Activated CD4-positive, alpha-beta T cell treated with anti-CD3 and anti-CD28 coated beads, Interleukin-2, Interleukin-4, amounts not matched to agents 100 ng/mL and 50 ng/mL, durations not matched to agents 16 hours and 8 hours (primary cell): ENCODE results near the gene ACO1.

Source experiments
- DNase-seq: peaks from one replicate; pipeline ENCODE4 v3.0.0-alpha.2; 2020; ENCODE audit warnings: low spot score

ACO1 gene

GRCh38 chr9:32382565-32383320 lies 1.7 kb upstream of the ACO1 start:
- DNase-seq, result no peak

DNA sequence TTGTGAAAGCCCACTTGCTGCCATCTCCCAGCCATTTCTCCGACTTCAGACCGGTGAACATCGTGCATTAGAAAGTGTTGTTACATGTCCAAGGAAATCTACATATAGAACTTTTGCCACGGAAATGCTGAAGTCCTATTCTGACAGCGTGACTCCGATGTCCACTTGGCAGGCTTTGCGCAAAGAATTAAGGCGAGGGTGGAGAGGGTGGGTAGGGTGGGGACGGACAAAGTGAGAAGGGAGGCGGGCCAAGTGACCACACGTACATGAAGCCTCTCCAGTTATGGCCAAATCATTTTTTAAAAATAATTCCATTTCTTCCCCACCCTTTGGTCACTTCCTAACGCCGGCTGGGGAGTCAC lies 460 bp upstream of the ACO1 start:
- DNase-seq, result no peak

DNA sequence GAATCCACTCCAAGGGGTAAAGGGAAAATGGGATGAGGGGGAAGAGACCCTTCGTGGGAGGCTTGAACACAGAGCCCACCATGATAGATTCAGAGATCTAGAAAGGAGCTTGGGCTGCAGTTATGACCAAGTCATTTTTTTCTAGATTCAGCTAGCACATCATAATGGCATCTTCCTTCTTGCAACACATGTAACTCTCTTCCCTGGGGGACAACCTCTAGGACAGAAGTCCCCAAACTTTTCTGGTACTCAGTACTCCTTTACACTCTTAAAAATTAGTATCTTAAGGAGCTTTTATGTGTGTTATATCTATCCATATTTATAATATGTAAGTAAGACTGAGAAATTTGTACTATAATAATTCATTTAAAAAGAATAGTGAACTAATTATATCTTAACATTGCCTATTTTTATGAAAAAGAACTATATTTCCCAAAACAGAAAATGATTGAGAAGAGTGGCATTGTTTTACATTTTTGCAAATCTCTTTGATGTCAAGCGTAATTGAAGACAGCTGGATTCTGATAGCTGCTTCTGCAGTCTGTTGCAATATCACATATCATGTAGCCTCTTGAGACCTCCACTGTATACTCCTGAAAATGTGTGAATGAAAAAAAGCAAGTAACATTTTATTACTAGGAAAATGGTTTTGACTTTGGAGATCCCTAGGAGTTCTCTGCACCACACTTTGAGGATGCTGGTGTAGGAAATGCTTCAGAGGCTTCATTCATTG lies 875 bp downstream of the ACO1 start:
- DNase-seq, result no peak

DNA sequence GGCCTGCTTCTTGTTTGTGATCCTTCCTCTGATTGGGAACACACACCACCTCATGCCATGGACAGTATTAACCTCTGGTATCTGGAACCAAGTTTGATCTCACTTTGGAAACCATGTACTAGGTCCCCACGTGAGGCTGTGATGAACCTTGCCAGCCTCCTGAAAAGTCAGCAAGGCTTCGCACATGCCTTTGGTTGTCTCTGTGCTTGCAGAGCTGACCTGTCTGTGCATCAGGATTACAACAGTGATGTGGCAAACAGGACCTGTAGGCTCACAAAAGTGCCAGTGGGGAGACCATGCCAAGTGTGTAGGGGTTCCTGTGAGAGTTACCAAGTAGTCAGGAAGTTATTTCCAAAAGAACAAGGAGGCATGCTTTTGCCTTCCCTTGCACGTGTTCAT lies 1.4 kb downstream of the ACO1 start:
- no peak for DNase-seq

DNA sequence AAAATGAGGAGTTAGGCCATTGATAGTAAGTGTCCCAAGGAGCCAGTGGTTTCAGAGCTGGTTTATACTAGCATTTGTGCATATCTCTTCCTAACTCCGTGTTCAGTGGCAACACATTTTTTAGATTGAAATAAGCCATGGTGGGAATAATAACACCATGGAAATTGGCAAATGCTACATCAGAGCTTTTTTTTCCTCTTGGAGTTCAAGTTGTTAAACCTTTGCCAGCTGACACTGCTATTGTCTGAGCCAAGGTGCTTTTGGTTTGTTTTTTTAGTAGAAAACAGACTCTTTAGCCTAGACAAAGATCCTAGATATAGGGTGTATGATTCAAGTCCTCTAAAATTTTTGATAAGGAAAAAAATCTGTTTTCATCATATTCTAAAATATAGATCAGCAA lies 2.8 kb downstream of the ACO1 start:
- no peak for DNase-seq

GRCh38 chr9:32389365-32389764 lies 4.9 kb downstream of the ACO1 start:
- DNase-seq, result no peak

GRCh38 chr9:32393911-32394310 lies 9.5 kb downstream of the ACO1 start:
- DNase-seq, result no peak

GRCh38 chr9:32394381-32395049 lies 10.1 kb downstream of the ACO1 start:
- DNase-seq, result no peak

- no peak for DNase-seq
These were observed 11.2 kb downstream of the ACO1 start for GRCh38 chr9:32395510-32396216.

DNA sequence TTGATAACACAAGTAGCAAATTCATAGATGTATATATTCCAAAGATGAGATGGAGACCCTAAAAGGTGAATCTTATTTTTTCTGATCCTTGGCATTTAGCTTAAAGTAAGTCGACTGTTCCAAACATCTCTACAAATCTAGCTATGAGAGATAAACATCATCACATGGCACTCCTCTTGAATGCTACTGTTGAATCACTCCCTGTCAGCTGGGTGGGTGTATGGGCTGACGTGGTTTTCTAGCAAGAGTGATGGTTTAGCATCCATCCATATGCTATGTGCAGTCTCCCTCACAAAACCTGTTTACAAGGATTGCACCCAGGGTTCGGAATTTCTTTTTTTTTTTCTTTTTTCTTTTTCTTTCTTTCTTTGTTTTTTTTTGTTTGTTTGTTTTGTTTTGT lies 13.8 kb downstream of the ACO1 start:
- no peak for DNase-seq

- no peak for DNase-seq
These were observed 14.8 kb downstream of the ACO1 start for GRCh38 chr9:32399110-32399815.

DNA sequence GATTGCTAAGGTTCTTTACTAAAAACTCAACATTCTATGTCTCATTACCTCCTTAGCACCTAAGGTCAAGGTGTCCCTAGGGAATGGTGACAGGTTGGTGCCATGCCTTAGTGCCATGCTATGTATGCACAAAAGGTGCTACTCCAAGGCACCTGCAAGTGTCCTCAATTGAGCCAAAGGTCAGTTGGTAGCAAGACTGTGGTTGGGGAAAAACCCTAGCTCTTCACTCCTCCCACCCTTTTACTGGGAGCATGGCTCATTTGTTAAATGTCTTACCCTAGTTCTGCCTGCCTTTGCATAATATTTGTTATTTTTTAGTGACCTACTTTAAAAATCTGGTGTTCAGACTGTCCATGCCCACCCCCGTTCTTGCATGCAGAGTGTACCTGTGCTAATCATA lies 17.0 kb downstream of the ACO1 start:
- no peak for DNase-seq

DNA sequence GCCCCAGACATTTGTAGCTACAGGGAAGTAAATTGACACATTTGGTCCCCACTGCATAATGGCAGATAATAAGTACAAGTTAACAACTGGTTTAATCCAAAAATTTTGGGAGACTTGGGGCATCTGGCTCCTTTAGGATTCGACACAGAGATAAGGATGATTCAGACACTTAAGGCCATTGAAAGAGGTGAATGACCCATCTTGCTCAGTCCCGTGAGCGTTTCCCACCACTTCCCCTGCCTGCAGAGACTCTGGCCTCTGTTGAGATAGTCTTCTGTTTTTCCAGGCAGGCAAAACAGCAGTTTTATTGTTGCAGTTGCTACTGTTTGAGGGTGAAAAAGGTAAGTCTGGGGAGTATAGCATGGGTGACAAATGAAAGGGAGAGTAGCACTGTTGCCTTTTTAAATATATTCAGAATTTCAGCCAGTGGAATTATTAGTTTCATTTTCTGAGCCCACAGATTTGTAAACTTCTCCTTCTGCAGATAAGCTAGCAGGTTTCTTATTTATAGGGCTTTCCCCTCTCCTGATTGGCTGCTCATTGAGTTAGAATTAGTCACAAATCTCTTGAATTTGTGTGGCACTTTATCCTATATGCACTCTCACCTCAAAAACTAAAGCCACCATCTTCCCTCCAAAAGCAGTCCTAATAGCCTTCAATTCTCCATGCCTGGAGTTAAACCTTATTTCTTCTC lies 19.3 kb downstream of the ACO1 start:
- no peak for DNase-seq

GRCh38 chr9:32404402-32404801 lies 20.0 kb downstream of the ACO1 start:
- no peak for DNase-seq

- no peak for DNase-seq
These were observed 20.4 kb downstream of the ACO1 start for GRCh38 chr9:32404856-32405255.

DNA sequence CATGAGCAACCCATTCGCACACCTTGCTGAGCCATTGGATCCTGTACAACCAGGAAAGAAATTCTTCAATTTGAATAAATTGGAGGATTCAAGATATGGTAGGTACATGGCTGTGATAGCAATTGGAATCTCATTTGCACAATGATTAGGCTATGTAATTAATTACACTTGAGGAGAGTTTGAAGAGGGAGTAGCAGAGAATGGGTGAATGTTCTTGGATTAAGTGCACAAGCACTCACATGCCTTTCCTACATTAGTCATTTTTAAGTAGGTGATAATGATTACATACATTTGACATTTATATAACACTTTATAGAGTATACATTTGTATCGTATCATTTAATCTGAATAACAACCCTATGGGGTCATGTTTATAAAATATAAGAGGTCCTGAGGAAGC lies 21.1 kb downstream of the ACO1 start:
- no peak for DNase-seq

DNA sequence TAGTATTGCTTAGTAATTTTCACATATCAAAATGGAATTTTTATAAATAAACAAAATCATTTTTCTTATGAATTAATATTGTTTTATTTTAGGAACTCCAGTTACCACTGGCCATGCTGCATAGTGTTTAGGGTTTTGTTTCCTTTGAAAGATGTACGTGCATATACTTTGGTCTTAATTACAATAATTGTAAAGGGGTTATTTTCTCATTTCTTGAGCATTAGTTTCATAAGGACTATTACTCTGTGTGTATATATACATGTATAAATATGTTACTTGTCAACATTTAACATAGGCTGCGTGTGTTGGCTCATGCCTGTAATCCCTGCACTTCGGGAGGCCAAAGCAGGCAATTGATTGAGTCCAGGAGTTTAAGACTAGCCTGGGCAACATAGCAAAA lies 21.6 kb downstream of the ACO1 start:
- no peak for DNase-seq

DNA sequence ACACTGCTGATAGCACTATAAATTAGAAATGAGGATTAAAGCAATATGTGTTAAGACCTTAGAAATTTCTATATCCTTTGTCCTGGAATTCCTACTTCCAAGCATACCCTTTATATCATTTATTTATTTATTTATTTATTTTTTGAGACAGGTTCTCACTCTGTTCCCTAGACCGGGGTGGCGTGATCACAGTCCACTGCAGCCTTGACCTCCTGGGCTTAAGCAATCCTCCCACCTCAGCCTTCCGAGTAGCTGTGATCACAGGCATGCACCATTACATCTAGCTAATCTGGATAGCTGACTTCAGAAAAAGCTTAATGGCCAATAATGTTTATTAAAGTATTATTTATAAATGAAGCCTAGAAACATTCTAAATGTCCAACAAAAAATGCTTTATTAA lies 27.3 kb downstream of the ACO1 start:
- DNase-seq, result no peak

GRCh38 chr9:32412440-32412839 lies 28.0 kb downstream of the ACO1 start:
- no peak for DNase-seq

DNA sequence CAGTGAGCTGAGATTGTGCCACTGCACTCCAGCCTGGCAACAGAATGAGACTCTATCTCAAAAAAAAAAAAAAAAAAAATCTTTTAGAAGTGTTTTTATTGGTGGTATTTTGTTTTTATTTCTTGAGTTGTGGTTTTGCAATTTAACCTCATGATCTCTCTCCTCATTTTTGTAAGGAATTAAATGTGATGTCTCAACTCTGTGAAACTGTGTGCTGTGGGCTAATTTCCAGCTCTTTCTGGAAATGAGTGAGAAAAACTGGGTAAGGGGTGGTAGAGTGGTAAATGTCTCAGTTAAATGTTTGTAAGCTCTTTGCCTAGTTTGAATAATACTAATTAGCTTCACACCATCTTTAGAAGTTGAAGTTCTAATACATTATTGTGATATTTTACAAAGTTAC lies 29.0 kb downstream of the ACO1 start:
- DNase-seq, result no peak

- DNase-seq, result no peak
These were observed 30.4 kb downstream of the ACO1 start for GRCh38 chr9:32414856-32415255.
